Rectal smooth muscle tissue (tissue), 1 donor: ENCODE data around the gene HNRNPA0.
"Not testable (repeated sequence)": the region's sequence is repeated elsewhere in the genome, so short reads cannot be mapped to it uniquely, and the experiment has no call there.

Source experiments
- H3K27ac ChIP-seq: one replicate; pipeline ENCODE4 v1.7.0; 2013; ENCODE audit warnings: low read depth, low read length, inconsistent platforms
- H3K27me3 ChIP-seq: one replicate; pipeline ENCODE4 v1.7.0; 2013; ENCODE audit warnings: low read length; ENCODE audit not compliant: control insufficient read depth, insufficient read depth
- H3K36me3 ChIP-seq: one replicate; pipeline ENCODE4 v1.7.0; 2013; ENCODE audit warnings: low read length; ENCODE audit not compliant: control insufficient read depth, insufficient read depth
- H3K4me1 ChIP-seq: one replicate; pipeline ENCODE4 v1.7.0; 2013; ENCODE audit warnings: low read length; ENCODE audit not compliant: control insufficient read depth, insufficient read depth
- H3K4me3 ChIP-seq: one replicate; pipeline ENCODE4 v1.7.0; 2013; ENCODE audit warnings: low read length
- H3K9ac ChIP-seq: one replicate; pipeline ENCODE4 v1.7.0; 2013; ENCODE audit warnings: low read length

HNRNPA0 gene

DNA sequence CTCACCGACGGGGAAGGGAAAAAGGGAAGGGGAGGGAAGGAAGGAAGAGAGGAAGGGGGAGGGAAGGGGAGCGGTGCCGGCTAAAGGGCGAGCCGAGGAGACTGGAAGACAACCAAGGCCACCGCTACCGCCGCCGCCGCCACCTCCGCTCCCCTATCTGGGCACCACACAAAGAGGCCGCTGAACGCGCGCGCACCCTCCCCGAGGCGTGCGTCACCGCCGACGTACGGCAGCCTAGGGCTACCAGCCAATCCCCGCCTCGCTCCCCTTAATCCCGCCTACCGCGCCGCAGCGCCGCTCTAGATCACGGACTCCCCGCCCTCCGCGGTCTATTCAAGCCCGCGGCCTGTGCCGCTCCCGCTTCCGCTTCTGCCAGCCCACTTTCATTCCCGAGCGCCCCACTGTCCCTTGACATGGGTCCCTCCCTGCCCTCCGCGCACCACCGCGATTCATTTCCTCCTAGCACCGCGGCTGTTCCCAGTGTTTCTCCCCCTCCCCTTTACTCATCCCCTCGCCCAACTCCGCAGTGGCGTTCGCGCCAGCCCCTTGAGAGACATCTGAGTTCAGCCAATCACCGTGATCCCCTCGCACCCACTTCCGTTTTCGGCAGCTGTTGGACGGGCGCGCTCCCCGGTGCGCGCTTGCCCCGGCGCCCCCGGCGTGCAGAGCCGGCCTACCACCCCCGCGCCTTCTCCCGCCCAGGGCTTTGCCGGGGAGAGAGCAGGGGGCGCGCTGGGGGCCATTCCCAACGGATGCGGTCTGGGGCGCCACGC is at the start of gene HNRNPA0:
TSS of gene HNRNPA0 (minus strand) at position 176 of the 773 bp plus-strand sequence. CDS start 297 bp downstream, outside the sequence.
- Histone ChIP-seq H3K27ac (peak within 1 kb of the TSS; percentile 99), H3K36me3 (no peaks in the 10 kb centered on the region), H3K27me3 (no peaks in the 10 kb centered on the region), H3K9ac (peak within 1 kb of the TSS; percentile 94), H3K4me3 (peak within 1 kb of the TSS; percentile 97), H3K4me1 (peaks cover 9% of the 10 kb centered on the region)

DNA sequence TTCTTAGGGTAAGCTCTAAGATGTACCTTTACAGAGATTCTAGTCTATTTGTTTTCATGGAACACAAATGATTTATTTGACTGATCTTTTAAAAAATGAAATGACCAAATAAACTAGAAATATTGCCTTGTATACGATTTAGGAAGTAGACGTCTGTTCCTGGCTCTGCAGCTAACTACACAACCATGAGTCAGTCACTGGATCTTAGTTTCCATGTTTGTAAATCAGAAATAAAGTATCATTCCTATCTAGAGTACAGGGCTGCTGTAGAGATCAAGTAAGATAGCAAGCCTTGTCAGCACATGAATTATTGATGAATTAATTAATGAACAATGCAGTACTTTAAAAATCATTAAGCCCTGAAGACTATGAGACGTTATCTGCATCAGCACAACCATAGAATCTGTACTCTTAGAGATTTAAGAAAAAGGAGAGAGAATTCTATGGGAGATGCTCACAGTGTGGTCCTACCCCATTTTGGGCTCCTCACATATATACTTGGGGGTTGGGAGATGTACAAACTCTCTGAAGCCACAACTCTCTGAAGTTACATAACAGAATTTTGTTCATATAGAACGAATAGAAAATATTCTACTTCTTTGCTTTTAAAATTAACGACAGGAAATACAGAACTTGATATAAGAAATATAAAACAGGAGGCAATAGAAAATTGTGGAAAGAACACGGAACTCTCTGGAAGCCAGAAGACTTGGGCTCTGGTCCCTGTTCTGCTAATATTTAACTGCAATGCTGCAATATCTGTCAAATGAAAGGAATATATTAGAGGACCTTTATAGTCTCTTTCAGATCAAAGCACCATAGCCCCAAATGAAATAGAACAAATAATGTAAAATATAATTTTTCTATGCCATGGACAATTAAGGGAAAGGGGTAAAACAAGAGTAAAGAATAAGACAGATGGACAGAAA is 48.4 kb upstream of the HNRNPA0 start:
- no peaks in the 10 kb centered on the region for H3K4me1 ChIP-seq
- no peak overlapping the region for H3K9ac ChIP-seq
- H3K27me3 ChIP-seq = no peaks in the 10 kb centered on the region
- no peaks in the 10 kb centered on the region for H3K36me3 ChIP-seq
- H3K4me3 ChIP-seq = no peak overlapping the region
- no peak overlapping the region for H3K27ac ChIP-seq

- no peaks in the 10 kb centered on the region for H3K4me1 ChIP-seq
- no peak overlapping the region for H3K27ac ChIP-seq
- no peak overlapping the region for H3K4me3 ChIP-seq
- no peaks in the 10 kb centered on the region for H3K27me3 ChIP-seq
- H3K36me3 ChIP-seq = no peaks in the 10 kb centered on the region
- no peak overlapping the region for H3K9ac ChIP-seq
Measured at GRCh38 chr5:137800700-137801411, 46.7 kb upstream of the HNRNPA0 start.

- no peak overlapping the region for H3K4me3 ChIP-seq
- no peak overlapping the region for H3K9ac ChIP-seq
- H3K27me3 ChIP-seq = no peaks in the 10 kb centered on the region
- H3K36me3 ChIP-seq = no peaks in the 10 kb centered on the region
- H3K27ac ChIP-seq = no peak overlapping the region
- H3K4me1 ChIP-seq = no peaks in the 10 kb centered on the region
Measured at GRCh38 chr5:137796279-137796678, 42.1 kb upstream of the HNRNPA0 start.

DNA sequence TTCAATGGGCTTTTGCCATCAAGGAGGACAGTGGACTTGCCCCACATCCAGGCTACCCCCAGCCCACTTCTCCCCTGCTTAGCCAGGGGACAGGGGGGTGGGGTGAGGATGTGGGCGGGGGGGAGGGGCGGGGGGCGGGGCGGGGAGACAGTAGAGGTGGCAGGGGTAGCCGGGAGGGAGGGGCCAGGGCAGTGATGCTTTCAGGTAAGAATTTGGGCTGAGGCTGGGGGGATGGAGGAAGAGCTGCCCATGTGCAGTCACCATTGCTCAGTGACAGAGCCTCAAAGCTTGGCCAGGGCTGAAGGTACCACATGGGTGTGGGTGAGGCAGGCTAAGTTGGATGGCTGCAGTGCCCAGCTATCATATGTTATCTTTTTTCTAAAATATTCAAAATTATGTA is 40.7 kb upstream of the HNRNPA0 start:
- no peak overlapping the region for H3K27ac ChIP-seq
- no peaks in the 10 kb centered on the region for H3K36me3 ChIP-seq
- no peaks in the 10 kb centered on the region for H3K27me3 ChIP-seq
- H3K4me3 ChIP-seq = no peak overlapping the region
- no peaks in the 10 kb centered on the region for H3K4me1 ChIP-seq
- H3K9ac ChIP-seq = no peak overlapping the region

DNA sequence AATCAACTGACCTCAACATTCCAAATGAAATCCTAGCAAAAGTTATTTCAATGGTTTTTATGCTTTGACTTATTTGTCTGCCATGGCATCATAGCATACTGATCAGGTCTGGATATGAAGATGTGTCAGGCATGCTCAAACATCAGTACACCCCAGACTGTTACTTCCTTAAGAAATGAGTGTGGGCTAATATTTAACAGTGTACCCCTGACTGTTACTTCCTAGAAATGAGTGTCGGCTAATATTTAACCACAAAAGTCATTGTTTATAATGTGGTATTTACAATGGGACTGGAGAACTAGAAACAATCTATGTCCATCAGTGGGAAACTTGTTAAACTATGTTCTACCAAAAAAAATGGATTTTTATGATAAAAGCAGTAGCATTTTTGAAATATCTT is 38.1 kb upstream of the HNRNPA0 start:
- H3K9ac ChIP-seq = no peak overlapping the region
- no peaks in the 10 kb centered on the region for H3K4me1 ChIP-seq
- no peaks in the 10 kb centered on the region for H3K36me3 ChIP-seq
- no peaks in the 10 kb centered on the region for H3K27me3 ChIP-seq
- H3K27ac ChIP-seq = no peak overlapping the region
- H3K4me3 ChIP-seq = no peak overlapping the region

GRCh38 chr5:137791799-137792198 is 37.6 kb upstream of the HNRNPA0 start:
- no peaks in the 10 kb centered on the region for H3K36me3 ChIP-seq
- H3K27ac ChIP-seq = no peak overlapping the region
- H3K4me1 ChIP-seq = no peaks in the 10 kb centered on the region
- H3K27me3 ChIP-seq = no peaks in the 10 kb centered on the region
- no peak overlapping the region for H3K9ac ChIP-seq
- no peak overlapping the region for H3K4me3 ChIP-seq

GRCh38 chr5:137791387-137791786 is 37.2 kb upstream of the HNRNPA0 start:
- Histone ChIP-seq H3K4me1 (no peaks in the 10 kb centered on the region), H3K9ac (no peak overlapping the region), H3K27me3 (no peaks in the 10 kb centered on the region), H3K4me3 (no peak overlapping the region), H3K36me3 (no peaks in the 10 kb centered on the region), H3K27ac (no peak overlapping the region)

DNA sequence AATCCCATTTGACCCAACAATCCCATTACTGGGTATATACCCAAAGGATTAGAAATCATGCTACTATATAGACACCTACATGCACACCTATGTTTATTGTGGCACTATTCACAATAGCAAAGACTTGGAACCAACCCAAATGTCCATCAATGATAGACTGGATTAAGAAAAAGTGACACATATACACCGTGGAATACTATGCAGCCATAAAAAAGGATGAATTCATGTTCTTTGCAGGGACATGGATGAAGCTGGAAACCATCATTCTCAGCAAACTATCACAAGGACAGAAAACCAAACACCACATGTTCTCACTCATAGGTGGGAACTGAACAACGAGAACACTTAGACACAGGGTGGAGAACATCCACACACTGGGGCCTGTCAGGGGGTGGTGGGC is 34.4 kb upstream of the HNRNPA0 start:
- not testable (repeated sequence) for H3K4me1 ChIP-seq, H3K36me3 ChIP-seq, H3K4me3 ChIP-seq, H3K9ac ChIP-seq, H3K27me3 ChIP-seq, H3K27ac ChIP-seq

GRCh38 chr5:137782984-137783536 is 28.9 kb upstream of the HNRNPA0 start:
- H3K36me3 ChIP-seq = no peaks in the 10 kb centered on the region
- no peak overlapping the region for H3K27ac ChIP-seq
- no peak overlapping the region for H3K9ac ChIP-seq
- no peak overlapping the region for H3K4me3 ChIP-seq
- no peaks in the 10 kb centered on the region for H3K4me1 ChIP-seq
- H3K27me3 ChIP-seq = no peaks in the 10 kb centered on the region

DNA sequence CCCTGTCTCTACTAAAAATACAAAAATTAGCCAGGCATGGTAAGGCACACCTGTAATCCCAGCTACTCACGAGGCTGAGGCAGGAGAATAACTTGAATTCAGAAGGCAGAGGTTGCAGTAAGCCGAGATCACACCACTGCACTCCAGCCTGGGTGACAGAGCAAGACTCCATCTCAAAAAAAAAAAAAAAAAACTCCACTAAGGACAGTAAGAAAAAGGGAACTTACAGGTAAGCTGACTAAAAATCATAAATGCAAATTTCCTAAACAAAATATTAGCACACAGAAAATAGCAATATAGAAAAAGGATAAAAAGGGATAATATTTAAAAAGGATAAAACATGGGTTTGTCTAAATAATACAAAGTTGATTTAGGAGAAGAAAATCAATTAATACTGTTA is 27.9 kb upstream of the HNRNPA0 start:
- Histone ChIP-seq H3K4me3 (no peak overlapping the region), H3K4me1 (no peaks in the 10 kb centered on the region), H3K27me3 (no peaks in the 10 kb centered on the region), H3K9ac (no peak overlapping the region), H3K36me3 (no peaks in the 10 kb centered on the region), H3K27ac (no peak overlapping the region)
